Activated CD8-positive, alpha-beta T cell treated with anti-CD3 and anti-CD28 coated beads for 36 hours (primary cell): ENCODE results near the gene POMT2. TPM values are rescaled to one million over a fixed set of nuclear protein-coding genes. Genes with fewer than 3 reads are reported as not detected.

Experiments used
- ATAC-seq: fragments of 200-7000 bp; cut with Tn5 transposase; one replicate; pipeline ENCODE4 v1.10.0; 2021; ENCODE audit warnings: mild to moderate bottlenecking, moderate library complexity
- CTCF ChIA-PET: fragments of 350-600 bp; sonication (Branson Sonifier 250); formaldehyde crosslinking; loops from one replicate; lab custom pipeline; 2021; ENCODE audit warnings: antibody characterized with exemption; lab: Charles Lee
- POLR2A ChIA-PET: fragments of 350-600 bp; sonication (Branson Sonifier 250); formaldehyde crosslinking; loops from one replicate; lab custom pipeline; 2021; ENCODE audit warnings: antibody characterized with exemption; lab: Charles Lee
- DNase-seq: peaks from one replicate; pipeline ENCODE4 v3.0.0-alpha.2; 2020
- H3K27ac Mint-ChIP-seq: one replicate; pipeline ENCODE4 v1.8.0; 2021; ENCODE audit warnings: mild to moderate bottlenecking, mixed read lengths
- H3K27me3 Mint-ChIP-seq: one replicate; pipeline ENCODE4 v1.8.0; 2021; ENCODE audit warnings: mixed read lengths
- H3K36me3 Mint-ChIP-seq: one replicate; pipeline ENCODE4 v1.8.0; 2021; ENCODE audit warnings: low read depth, mixed read lengths
- H3K4me1 Mint-ChIP-seq: one replicate; pipeline ENCODE4 v1.8.0; 2021; ENCODE audit warnings: low read depth, mixed read lengths
- H3K4me3 Mint-ChIP-seq: one replicate; pipeline ENCODE4 v1.8.0; 2021; ENCODE audit warnings: mild to moderate bottlenecking, moderate library complexity, mixed read lengths
- H3K9me3 Mint-ChIP-seq: one replicate; pipeline ENCODE4 v1.8.0; 2021; ENCODE audit warnings: mixed read lengths
- CTCF ChIP-seq: fragments of 200-600 bp; IDR thresholded peaks from one replicate; pipeline ENCODE4 v1.8.0; 2022; ENCODE audit warnings: antibody characterized with exemption, mild to moderate bottlenecking
- intact Hi-C: fragments of 100-400 bp; cut with micrococcal nuclease; formaldehyde crosslinking; loops from one replicate; pipeline ENCODE4 v1.10.0; 2022
- total RNA-seq, 2 experiments: library from RNA; stranded (reverse); gene quantifications; one replicate each; pipeline ENCODE4 v1.2.3, GENCODE V29; 2021

POMT2 gene
- total RNA-seq, 2 experiments from 2014 or later = 14.2 to 15.3 TPM

- CTCF ChIA-PET = no interaction called here
- no peak for TF ChIP-seq CTCF
- no peaks in the 10 kb centered on the region for H3K9me3 Mint-ChIP-seq
- peaks cover 10% of the 10 kb centered on the region for H3K4me1 Mint-ChIP-seq
- peaks cover 3% of the 10 kb centered on the region for H3K36me3 Mint-ChIP-seq
- H3K4me3 Mint-ChIP-seq = no peak overlapping the region
- POLR2A ChIA-PET = no interaction called here
- intact Hi-C loops = no loop called here
- ATAC-seq = no peak
- DNase-seq = no peak
- H3K27me3 Mint-ChIP-seq = no peaks in the 10 kb centered on the region
- no peak overlapping the region for H3K27ac Mint-ChIP-seq
Measured at GRCh38 chr14:77356899-77357298, 36.2 kb upstream of the POMT2 start.

- no peaks in the 10 kb centered on the region for H3K27me3 Mint-ChIP-seq
- H3K36me3 Mint-ChIP-seq = peaks cover 5% of the 10 kb centered on the region
- DNase-seq (no peak), ATAC-seq (no peak)
- ChIA-PET CTCF (interaction anchor here (1.1 kb wide), 1 partner anchor 83 kb away, joined by 3 read pairs; no protein-coding TSS in a partner anchor), POLR2A (no interaction called here)
- no peak for TF ChIP-seq CTCF
- H3K27ac Mint-ChIP-seq = no peak overlapping the region
- intact Hi-C loops = no loop called here
- H3K4me1 Mint-ChIP-seq = peaks cover 8% of the 10 kb centered on the region
- no peaks in the 10 kb centered on the region for H3K9me3 Mint-ChIP-seq
- no peak overlapping the region for H3K4me3 Mint-ChIP-seq
Measured at GRCh38 chr14:77355811-77356210, 35.1 kb upstream of the POMT2 start.

GRCh38 chr14:77353469-77354141, 32.9 kb upstream of the POMT2 start:
- ATAC-seq = no peak
- ChIA-PET POLR2A (no interaction called here), CTCF (no interaction called here)
- no peak overlapping the region for H3K4me3 Mint-ChIP-seq
- H3K27me3 Mint-ChIP-seq = no peaks in the 10 kb centered on the region
- H3K36me3 Mint-ChIP-seq = peaks cover 17% of the 10 kb centered on the region
- no peak for TF ChIP-seq CTCF
- H3K9me3 Mint-ChIP-seq = no peaks in the 10 kb centered on the region
- DNase-seq = no peak
- no peaks in the 10 kb centered on the region for H3K4me1 Mint-ChIP-seq
- intact Hi-C loops = no loop called here
- H3K27ac Mint-ChIP-seq = no peak overlapping the region

- POLR2A ChIA-PET = no interaction called here
Measured at GRCh38 chr14:77347751-77348150, 27.1 kb upstream of the POMT2 start.

More at GRCh38 chr14:77347751-77348150, 27.1 kb upstream of the POMT2 start:
- H3K4me1 Mint-ChIP-seq = no peaks in the 10 kb centered on the region
- no peak for ATAC-seq
- no peaks in the 10 kb centered on the region for H3K9me3 Mint-ChIP-seq
- no peak overlapping the region for H3K27ac Mint-ChIP-seq
- intact Hi-C loops = no loop called here
- peaks cover 17% of the 10 kb centered on the region for H3K36me3 Mint-ChIP-seq
- TF ChIP-seq CTCF = no peak
- no peak overlapping the region for H3K4me3 Mint-ChIP-seq
- CTCF ChIA-PET = no interaction called here
- no peaks in the 10 kb centered on the region for H3K27me3 Mint-ChIP-seq
- no peak for DNase-seq
